Mesothelial cell of epicardium (in vitro differentiated cells): ENCODE results near the gene P2RX6. TPM values are rescaled to one million over a fixed set of nuclear protein-coding genes. Genes with fewer than 3 reads are reported as not detected.
"Not testable (repeated sequence)": the region's sequence is repeated elsewhere in the genome, so short reads cannot be mapped to it uniquely, and the experiment has no call there.

Source experiments
- DNase-seq, 2 experiments: peaks; one replicate each; pipeline ENCODE4 v3.0.0; 2021; ENCODE audit warnings: low spot score in 2 of 2; ENCODE audit not compliant: unreplicated experiment in 2 of 2
- H3K27ac Mint-ChIP-seq: 2 replicates; pipeline ENCODE4 v1.8.0; 2021; ENCODE audit warnings: mixed read lengths
- H3K27me3 Mint-ChIP-seq: 2 replicates; pipeline ENCODE4 v1.8.0; 2021; ENCODE audit warnings: low read depth, mixed read lengths
- H3K36me3 Mint-ChIP-seq: 2 replicates; pipeline ENCODE4 v1.8.0; 2021; ENCODE audit warnings: mixed read lengths
- H3K4me1 Mint-ChIP-seq: 2 replicates; pipeline ENCODE4 v1.8.0; 2021; ENCODE audit warnings: mixed read lengths
- H3K4me3 Mint-ChIP-seq: 2 replicates; pipeline ENCODE4 v1.8.0; 2021; ENCODE audit warnings: mild to moderate bottlenecking, moderate library complexity, mixed read lengths
- H3K9me3 Mint-ChIP-seq: 2 replicates; pipeline ENCODE4 v1.8.0; 2021; ENCODE audit warnings: mixed read lengths
- total RNA-seq: library from RNA; stranded (reverse); gene quantifications from 3 replicates; pipeline ENCODE4 v1.2.1, GENCODE V29; 2021
- TF ChIP-seq, protein P1 (sequence below): fragments of 200-600 bp; sonication (generic); IDR thresholded peaks from one replicate; pipeline ENCODE4 v1.5.0; 2021; ENCODE audit warnings: antibody characterized with exemption; ENCODE audit not compliant: unreplicated experiment

P2RX6 gene
- total RNA-seq, 1 donor from 2014 or later, result 0.72 TPM

- no peaks in the 10 kb centered on the region for H3K36me3 Mint-ChIP-seq
- no peak for DNase-seq
- H3K4me3 Mint-ChIP-seq, result no peak overlapping the region
- H3K27me3 Mint-ChIP-seq, result no peaks in the 10 kb centered on the region
- peaks cover 5% of the 10 kb centered on the region for H3K9me3 Mint-ChIP-seq
- H3K4me1 Mint-ChIP-seq, result peaks cover 5% of the 10 kb centered on the region
- TF ChIP-seq, protein P1, sequence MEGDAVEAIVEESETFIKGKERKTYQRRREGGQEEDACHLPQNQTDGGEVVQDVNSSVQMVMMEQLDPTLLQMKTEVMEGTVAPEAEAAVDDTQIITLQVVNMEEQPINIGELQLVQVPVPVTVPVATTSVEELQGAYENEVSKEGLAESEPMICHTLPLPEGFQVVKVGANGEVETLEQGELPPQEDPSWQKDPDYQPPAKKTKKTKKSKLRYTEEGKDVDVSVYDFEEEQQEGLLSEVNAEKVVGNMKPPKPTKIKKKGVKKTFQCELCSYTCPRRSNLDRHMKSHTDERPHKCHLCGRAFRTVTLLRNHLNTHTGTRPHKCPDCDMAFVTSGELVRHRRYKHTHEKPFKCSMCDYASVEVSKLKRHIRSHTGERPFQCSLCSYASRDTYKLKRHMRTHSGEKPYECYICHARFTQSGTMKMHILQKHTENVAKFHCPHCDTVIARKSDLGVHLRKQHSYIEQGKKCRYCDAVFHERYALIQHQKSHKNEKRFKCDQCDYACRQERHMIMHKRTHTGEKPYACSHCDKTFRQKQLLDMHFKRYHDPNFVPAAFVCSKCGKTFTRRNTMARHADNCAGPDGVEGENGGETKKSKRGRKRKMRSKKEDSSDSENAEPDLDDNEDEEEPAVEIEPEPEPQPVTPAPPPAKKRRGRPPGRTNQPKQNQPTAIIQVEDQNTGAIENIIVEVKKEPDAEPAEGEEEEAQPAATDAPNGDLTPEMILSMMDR, result no peak
- H3K27ac Mint-ChIP-seq, result no peak overlapping the region
These were observed 52.3 kb downstream of the P2RX6 start for GRCh38 chr22:21067075-21067900.

- DNase-seq, result no peak
- TF ChIP-seq, protein P1, result no peak
- H3K4me3 Mint-ChIP-seq, result no peak overlapping the region
- no peaks in the 10 kb centered on the region for H3K36me3 Mint-ChIP-seq
- H3K4me1 Mint-ChIP-seq, result peaks cover 5% of the 10 kb centered on the region
- no peak overlapping the region for H3K27ac Mint-ChIP-seq
- peaks cover 6% of the 10 kb centered on the region for H3K9me3 Mint-ChIP-seq
- H3K27me3 Mint-ChIP-seq, result no peaks in the 10 kb centered on the region
These were observed 53.1 kb downstream of the P2RX6 start for GRCh38 chr22:21067901-21068680.

- H3K4me3 Mint-ChIP-seq, result no peak overlapping the region
- peaks cover 5% of the 10 kb centered on the region for H3K4me1 Mint-ChIP-seq
- TF ChIP-seq, protein P1, result no peak
- H3K36me3 Mint-ChIP-seq, result no peaks in the 10 kb centered on the region
- H3K27me3 Mint-ChIP-seq, result no peaks in the 10 kb centered on the region
- no peak overlapping the region for H3K27ac Mint-ChIP-seq
- no peak for DNase-seq
- peaks cover 6% of the 10 kb centered on the region for H3K9me3 Mint-ChIP-seq
These were observed 53.8 kb downstream of the P2RX6 start for GRCh38 chr22:21068681-21069276.

- no peak for DNase-seq
- no peak overlapping the region for H3K4me3 Mint-ChIP-seq
- H3K4me1 Mint-ChIP-seq, result peaks cover 5% of the 10 kb centered on the region
- peaks cover 6% of the 10 kb centered on the region for H3K9me3 Mint-ChIP-seq
- TF ChIP-seq, protein P1, result no peak
- H3K27ac Mint-ChIP-seq, result no peak overlapping the region
- no peaks in the 10 kb centered on the region for H3K27me3 Mint-ChIP-seq
- no peaks in the 10 kb centered on the region for H3K36me3 Mint-ChIP-seq
These were observed 54.4 kb downstream of the P2RX6 start for GRCh38 chr22:21069375-21069774.

DNA sequence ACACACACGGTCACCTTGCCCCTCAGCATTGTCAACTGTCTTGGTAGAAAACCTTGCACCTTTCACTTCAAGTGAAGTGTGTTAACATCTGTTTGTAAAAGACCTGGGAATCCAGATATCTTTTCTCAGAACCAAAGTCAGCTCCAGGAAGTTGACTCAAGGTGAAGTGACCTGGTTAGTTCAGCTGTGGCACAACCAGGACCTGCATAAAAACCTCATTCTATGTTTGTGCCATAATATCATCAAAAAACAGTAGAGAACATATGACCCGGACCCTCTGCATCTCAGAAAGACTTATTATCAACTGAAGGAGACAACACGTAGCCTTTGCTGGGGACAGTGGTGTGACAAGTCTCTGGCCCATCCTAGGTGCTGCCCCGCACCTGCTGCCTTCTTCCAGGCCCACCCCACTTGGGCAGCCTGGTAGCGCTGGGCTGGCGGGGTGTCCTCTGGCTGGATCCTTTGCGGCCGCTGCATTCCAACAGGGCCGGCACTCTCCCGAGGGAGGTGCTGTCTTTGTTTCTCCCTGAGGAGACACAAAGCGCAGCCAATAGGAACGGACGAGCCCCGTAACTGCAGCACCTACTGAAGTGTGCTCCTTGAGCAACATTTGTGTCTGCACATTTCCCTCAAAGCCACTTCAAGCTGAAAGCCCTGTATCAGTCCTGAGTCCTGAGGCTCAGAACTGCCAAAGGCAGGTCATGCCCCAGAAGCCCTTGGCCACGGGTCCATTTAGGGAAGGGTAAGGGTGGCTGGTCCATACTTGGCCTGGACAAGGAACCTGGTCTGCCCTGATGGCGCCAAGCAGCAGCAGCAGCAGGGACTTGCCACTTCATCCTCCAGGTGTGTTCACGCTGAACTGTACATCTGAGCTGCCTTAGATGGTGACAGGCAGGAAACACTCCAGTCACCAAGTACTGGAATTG lies 56.0 kb downstream of the P2RX6 start:
- Mint-ChIP-seq H3K4me1 (no peaks in the 10 kb centered on the region), H3K27ac (no peak overlapping the region), H3K27me3 (no peaks in the 10 kb centered on the region), H3K36me3 (no peaks in the 10 kb centered on the region), H3K4me3 (no peak overlapping the region), H3K9me3 (peaks cover 6% of the 10 kb centered on the region)
- no peak for DNase-seq
- TF ChIP-seq, protein P1, result no peak

DNA sequence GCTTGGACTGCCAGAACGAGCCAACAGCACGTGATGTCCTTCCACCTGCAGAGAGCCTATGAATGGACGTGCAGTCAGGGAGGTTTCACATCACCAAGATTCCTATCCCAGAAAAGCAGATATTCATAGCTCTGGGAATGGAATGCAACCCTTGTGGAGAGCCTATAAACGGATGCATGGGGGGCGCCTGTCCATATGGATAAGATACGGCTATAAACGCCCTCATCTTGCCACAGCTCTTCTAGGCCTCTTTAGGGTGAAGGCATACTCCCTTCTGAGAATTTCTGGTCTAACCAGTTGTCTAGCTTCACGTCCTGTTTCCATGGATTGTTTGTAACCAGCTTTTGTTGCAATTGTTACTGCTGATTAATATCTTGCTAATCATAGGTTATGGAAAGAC lies 56.8 kb downstream of the P2RX6 start:
- not testable (repeated sequence) for H3K27ac Mint-ChIP-seq, H3K4me1 Mint-ChIP-seq, H3K9me3 Mint-ChIP-seq, H3K36me3 Mint-ChIP-seq, H3K4me3 Mint-ChIP-seq, DNase-seq, H3K27me3 Mint-ChIP-seq
